A673 (cell line): ENCODE data around the gene FZD10.

Experiments used
- CTCF ChIP-seq: fragments of 300-800, 200-600 bp; sonication (generic); conservative IDR thresholded peaks from 2 replicates; pipeline ENCODE4 v1.5.1; 2017; ENCODE audit warnings: low read depth, mild to moderate bottlenecking, antibody characterized with exemption, low read length, moderate library complexity, mixed read lengths
- EZH2 ChIP-seq: fragments of 200-600 bp; sonication (generic); IDR thresholded peaks from 2 replicates; pipeline ENCODE4 v1.6.1; 2017; ENCODE audit warnings: borderline replicate concordance, low read depth, mild to moderate bottlenecking, mixed read lengths, antibody characterized with exemption, low read length; ENCODE audit not compliant: poor library complexity, severe bottlenecking

GRCh38 chr12:130178282-130178681, 16.0 kb downstream of the FZD10 start:
- TF ChIP-seq CTCF (no peak), EZH2 (no peak)
